Esophagus (tissue), 2 donors: Measurements from ENCODE around the gene FABP6. TPM values are rescaled to one million over a fixed set of nuclear protein-coding genes. Genes with fewer than 3 reads are reported as not detected.
"Not testable (repeated sequence)": the region's sequence is repeated elsewhere in the genome, so short reads cannot be mapped to it uniquely, and the experiment has no call there.

ENCODE experiments used
- H3K27ac ChIP-seq, 2 donors: one replicate each; pipeline ENCODE4 v1.5.1; 2013; ENCODE audit warnings: low read depth in 2 of 2, mild to moderate bottlenecking in 2 of 2, inconsistent platforms in 1 of 2, low read length in 1 of 2, moderate library complexity in 1 of 2
- H3K27me3 ChIP-seq, 2 donors: one replicate each; pipeline ENCODE4 v1.6.1; 2013; ENCODE audit warnings: low read length in 2 of 2, control low read depth in 1 of 2, mild to moderate bottlenecking in 1 of 2; ENCODE audit not compliant: insufficient read depth in 2 of 2, control insufficient read depth in 1 of 2
- H3K36me3 ChIP-seq, 2 donors: one replicate each; pipeline ENCODE4 v1.6.1; 2013; ENCODE audit warnings: low read length in 1 of 2; ENCODE audit not compliant: control insufficient read depth in 2 of 2, insufficient read depth in 2 of 2
- H3K4me1 ChIP-seq, 2 donors: one replicate each; pipeline ENCODE4 v1.6.1; 2013; ENCODE audit warnings: low read length in 1 of 2; ENCODE audit not compliant: control insufficient read depth in 2 of 2, insufficient read depth in 2 of 2
- H3K4me3 ChIP-seq, 2 donors: one replicate each; pipeline ENCODE4 v1.5.1; 2013; ENCODE audit warnings: low read length in 2 of 2, mild to moderate bottlenecking in 2 of 2, low read depth in 1 of 2, moderate library complexity in 1 of 2
- H3K9me3 ChIP-seq, 2 donors: one replicate each; pipeline ENCODE4 v1.6.1; 2013; ENCODE audit warnings: mild to moderate bottlenecking in 2 of 2, low read depth in 1 of 2, low read length in 1 of 2, moderate library complexity in 1 of 2; ENCODE audit not compliant: control insufficient read depth in 2 of 2, insufficient read depth in 1 of 2
- WGBS, 2 donors: extraction: QIAGEN DNeasy Blood & Tissue Kit; methylation state at CpG; one replicate each; pipeline ENCODE4 v1.1.7; 2013; 5-methylcytosine and 5-hydroxymethylcytosine counted together
- polyA plus RNA-seq, 2 donors: library from polyadenylated mRNA; stranded (reverse); fragments of 200-250 nt; gene quantifications; one replicate each; pipeline ENCODE4 v1.2.3, GENCODE V29; 2013
- donor health status: healthy with polysubstance abuse.
- donor health status: Bipolar disorder and iron deficiency.

Gene FABP6
- polyA plus RNA-seq, 2 donors = 1.1 to 1.8 TPM

GRCh38 chr5:160237571-160238093 lies 8.3 kb downstream of the FABP6 start:
- H3K4me1 ChIP-seq = no peaks in the 10 kb centered on the region
- H3K4me3 ChIP-seq = no peak overlapping the region
- H3K9me3 ChIP-seq = no peaks in the 10 kb centered on the region
- H3K36me3 ChIP-seq = no peaks in the 10 kb centered on the region
- no peak overlapping the region for H3K27ac ChIP-seq
- 81 to 86% methylated on average over 5 of the region's 5 CpGs for WGBS, 2 donors
- H3K27me3 ChIP-seq = no peaks in the 10 kb centered on the region

GRCh38 chr5:160240350-160240749 lies 11.0 kb downstream of the FABP6 start:
- 26 to 28% methylated on average over 3 of the region's 3 CpGs for WGBS, 2 donors
- H3K27ac ChIP-seq = no peak overlapping the region
- H3K4me3 ChIP-seq = no peak overlapping the region
- H3K9me3 ChIP-seq = no peaks in the 10 kb centered on the region
- no peaks in the 10 kb centered on the region for H3K27me3 ChIP-seq
- H3K4me1 ChIP-seq = no peaks in the 10 kb centered on the region
- no peaks in the 10 kb centered on the region for H3K36me3 ChIP-seq

- no peaks in the 10 kb centered on the region for H3K27me3 ChIP-seq
- no peak overlapping the region for H3K27ac ChIP-seq
- no peaks in the 10 kb centered on the region for H3K9me3 ChIP-seq
- WGBS, 2 donors = 81% methylated on average over 3 of the region's 3 CpGs
- no peaks in the 10 kb centered on the region for H3K4me1 ChIP-seq
- H3K36me3 ChIP-seq = no peaks in the 10 kb centered on the region
- H3K4me3 ChIP-seq = no peak overlapping the region
Observed at GRCh38 chr5:160242145-160242544, 12.8 kb downstream of the FABP6 start.

DNA sequence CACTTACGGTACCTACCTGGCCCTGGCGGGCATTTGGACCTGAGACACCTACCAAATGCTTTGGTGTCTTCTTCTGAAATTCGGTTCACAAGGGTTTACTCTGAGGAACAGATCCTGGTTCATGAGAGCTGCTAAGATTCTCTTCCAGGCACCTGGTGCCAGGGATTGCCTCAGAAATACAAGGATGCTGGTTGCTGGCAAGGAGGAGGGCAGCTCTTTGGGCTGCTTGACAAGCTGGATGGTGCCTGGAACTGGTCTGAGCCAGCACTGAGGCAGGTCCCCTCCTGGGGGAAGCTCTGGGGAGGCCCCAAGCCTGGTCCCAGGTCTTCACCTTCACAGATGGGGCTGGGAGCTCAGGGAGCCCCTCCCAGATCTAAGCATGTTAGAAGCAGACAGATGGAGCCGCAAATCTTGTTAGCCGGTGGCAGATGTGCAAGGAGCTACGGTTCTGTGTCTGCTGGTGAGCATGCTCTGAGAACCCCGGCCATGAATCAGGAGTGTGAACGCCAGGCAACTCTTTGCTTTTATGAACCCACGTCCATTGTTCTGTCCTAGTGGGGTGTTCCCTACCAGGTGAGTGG lies 16.3 kb downstream of the FABP6 start:
- Histone ChIP-seq H3K9me3 (no peaks in the 10 kb centered on the region), H3K4me1 (peaks cover 2 to 5% of the 10 kb centered on the region in 2 donors), H3K36me3 (no peaks in the 10 kb centered on the region), H3K27me3 (no peaks in the 10 kb centered on the region), H3K4me3 (no peak overlapping the region), H3K27ac (no peak overlapping the region)
- 76% methylated on average over 9 of the region's 9 CpGs for WGBS, 2 donors

DNA sequence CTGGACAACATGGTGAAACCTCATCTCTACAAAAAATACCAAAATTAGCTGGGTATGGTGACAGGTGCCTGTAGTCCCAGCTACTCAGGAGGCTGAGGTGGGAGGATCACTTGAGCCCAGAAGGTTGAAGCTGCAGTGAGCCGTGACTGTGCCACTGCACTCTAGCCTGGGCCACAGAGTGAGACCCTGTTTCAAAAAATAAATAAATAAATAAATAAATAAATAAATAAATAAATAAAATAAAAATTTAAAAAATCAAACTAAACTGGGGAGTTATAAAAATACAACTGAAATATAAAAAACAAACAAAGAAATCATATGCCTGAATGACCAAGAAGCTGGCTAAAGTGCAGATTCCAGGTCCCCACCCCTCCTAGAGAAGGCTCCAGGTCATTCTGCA lies 20.3 kb downstream of the FABP6 start:
- H3K4me1 ChIP-seq, H3K4me3 ChIP-seq, H3K27ac ChIP-seq, H3K36me3 ChIP-seq, H3K9me3 ChIP-seq, H3K27me3 ChIP-seq: not testable (repeated sequence)
- WGBS, 2 donors = 85 to 86% methylated on average over 1 of the region's 1 CpG

DNA sequence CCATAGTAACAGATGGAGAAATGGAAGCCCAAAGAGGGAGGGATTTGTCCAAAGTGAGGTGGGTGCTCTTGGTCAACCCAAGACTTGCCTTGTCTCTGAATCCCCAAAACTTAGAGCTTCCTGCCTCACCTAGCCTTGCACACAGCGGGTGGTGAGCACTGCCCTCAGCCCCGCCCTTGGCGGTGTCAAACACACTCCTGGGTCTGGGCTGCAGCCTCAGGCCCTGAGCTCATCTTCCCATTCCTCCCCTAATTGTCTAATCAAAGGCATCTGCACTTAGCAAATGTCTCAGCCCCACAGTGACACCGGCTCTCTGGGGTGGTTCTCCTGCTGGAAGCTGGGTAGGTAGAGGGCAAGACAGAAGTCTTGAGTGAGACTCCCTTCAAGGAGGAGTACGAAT lies 20.9 kb downstream of the FABP6 start:
- no peaks in the 10 kb centered on the region for H3K36me3 ChIP-seq
- 90 to 91% methylated on average over 5 of the region's 5 CpGs for WGBS, 2 donors
- no peak overlapping the region for H3K27ac ChIP-seq
- H3K4me3 ChIP-seq = no peak overlapping the region
- H3K9me3 ChIP-seq = no peaks in the 10 kb centered on the region
- H3K27me3 ChIP-seq = no peaks in the 10 kb centered on the region
- peaks cover 2 to 5% of the 10 kb centered on the region in 2 donors for H3K4me1 ChIP-seq

- H3K4me3 ChIP-seq = no peak overlapping the region
- H3K27ac ChIP-seq = no peak overlapping the region
- WGBS, 2 donors = 73 to 88% methylated on average over 2 of the region's 2 CpGs
- H3K9me3 ChIP-seq = no peaks in the 10 kb centered on the region
- H3K27me3 ChIP-seq = no peaks in the 10 kb centered on the region
- no peaks in the 10 kb centered on the region for H3K36me3 ChIP-seq
- H3K4me1 ChIP-seq = peaks cover 2 to 5% of the 10 kb centered on the region in 2 donors
Observed at GRCh38 chr5:160250826-160251225, 21.5 kb downstream of the FABP6 start.

GRCh38 chr5:160251406-160252155 lies 22.3 kb downstream of the FABP6 start:
- H3K9me3 ChIP-seq = no peaks in the 10 kb centered on the region
- peaks cover 2 to 5% of the 10 kb centered on the region in 2 donors for H3K4me1 ChIP-seq
- WGBS, 2 donors = 88% methylated on average over 14 of the region's 14 CpGs
- no peaks in the 10 kb centered on the region for H3K27me3 ChIP-seq
- H3K36me3 ChIP-seq = no peaks in the 10 kb centered on the region
- H3K4me3 ChIP-seq = no peak overlapping the region
- H3K27ac ChIP-seq = no peak overlapping the region

DNA sequence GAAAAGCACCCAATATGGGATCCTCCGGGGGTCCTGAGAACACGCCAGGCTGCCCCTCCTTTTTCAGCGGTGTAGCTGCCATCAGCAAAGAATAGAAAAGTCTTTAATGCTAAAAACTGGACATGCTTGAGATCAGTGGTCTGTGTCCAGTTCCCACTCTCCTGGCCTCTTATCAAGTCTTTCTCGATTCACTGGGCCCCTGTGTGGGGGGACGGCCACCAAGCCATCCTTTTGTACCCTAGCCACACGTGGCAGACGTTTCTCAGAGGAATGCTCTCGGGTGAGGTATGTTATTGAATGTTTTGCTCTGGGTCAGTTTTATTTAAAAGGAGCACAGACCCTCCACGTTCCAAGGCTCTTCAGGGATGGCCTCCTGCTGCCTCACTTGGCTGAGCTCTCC lies 23.6 kb downstream of the FABP6 start:
- no peaks in the 10 kb centered on the region for H3K27me3 ChIP-seq
- 87 to 90% methylated on average over 9 of the region's 9 CpGs for WGBS, 2 donors
- H3K4me1 ChIP-seq = peaks cover 2 to 5% of the 10 kb centered on the region in 2 donors
- H3K4me3 ChIP-seq = no peak overlapping the region
- H3K9me3 ChIP-seq = no peaks in the 10 kb centered on the region
- H3K27ac ChIP-seq = no peak overlapping the region
- no peaks in the 10 kb centered on the region for H3K36me3 ChIP-seq

GRCh38 chr5:160253441-160253840 lies 24.1 kb downstream of the FABP6 start:
- H3K4me1 ChIP-seq = peaks cover 2 to 5% of the 10 kb centered on the region in 2 donors
- no peaks in the 10 kb centered on the region for H3K36me3 ChIP-seq
- H3K27me3 ChIP-seq = no peaks in the 10 kb centered on the region
- no peaks in the 10 kb centered on the region for H3K9me3 ChIP-seq
- no peak overlapping the region for H3K27ac ChIP-seq
- 92% methylated on average over 16 to 17 of the region's 17 CpGs for WGBS, 2 donors
- no peak overlapping the region for H3K4me3 ChIP-seq
